ENCODE results near the gene HIP1. TPM values are rescaled to one million over a fixed set of nuclear protein-coding genes. Genes with fewer than 3 reads are reported as not detected.
"Not testable (repeated sequence)": the region's sequence is repeated elsewhere in the genome, so short reads cannot be mapped to it uniquely, and the experiment has no call there.

The HIP1 gene
- total RNA-seq = 10 to 100 TPM in 1 of 2 donors, 1 to 10 TPM in 1; 9.8 to 40.8 TPM

- H3K36me3 ChIP-seq = no peaks in the 10 kb centered on the region
- H3K9me3 ChIP-seq = no peaks in the 10 kb centered on the region
- TF ChIP-seq POLR2A (IDR thresholded peaks at IDR 0.05) (peak; percentile 39), CTCF (IDR thresholded peaks at IDR 0.05) (no peak)
- peak within 1 kb of the TSS; percentile 88 to 95 for H3K27ac ChIP-seq
- H3K27me3 ChIP-seq (replicated peaks; ENCODE audit: insufficient read depth) = no peaks in the 10 kb centered on the region
- no peaks in the 10 kb centered on the region for H3K4me1 ChIP-seq (replicated peaks)
- H3K4me3 ChIP-seq = peak within 1 kb of the TSS; percentile 86 to 97
- DNase-seq (ENCODE audit: low spot score) = no peak
- 0% methylated on average over 24 of the region's 30 CpGs for WGBS
- intact Hi-C loops (cut with DNase I) = no loop called here
Measured at GRCh38 chr7:75738604-75738974, at the start of gene HIP1. Gene HIP1 (minus strand): TSS chr7:75738941. CDS start chr7:75738920, 21 bp downstream.

- H3K27ac ChIP-seq; DNase-seq (ENCODE audit: low spot score); H3K4me1 ChIP-seq (replicated peaks); H3K27me3 ChIP-seq (replicated peaks; ENCODE audit: insufficient read depth); intact Hi-C loops (cut with DNase I); H3K36me3 ChIP-seq; H3K4me3 ChIP-seq; H3K9me3 ChIP-seq: not testable (repeated sequence)
- 64% methylated on average over 14 of the region's 14 CpGs for WGBS
Measured at GRCh38 chr7:75788154-75788847, 49.6 kb upstream of the HIP1 start.

DNA sequence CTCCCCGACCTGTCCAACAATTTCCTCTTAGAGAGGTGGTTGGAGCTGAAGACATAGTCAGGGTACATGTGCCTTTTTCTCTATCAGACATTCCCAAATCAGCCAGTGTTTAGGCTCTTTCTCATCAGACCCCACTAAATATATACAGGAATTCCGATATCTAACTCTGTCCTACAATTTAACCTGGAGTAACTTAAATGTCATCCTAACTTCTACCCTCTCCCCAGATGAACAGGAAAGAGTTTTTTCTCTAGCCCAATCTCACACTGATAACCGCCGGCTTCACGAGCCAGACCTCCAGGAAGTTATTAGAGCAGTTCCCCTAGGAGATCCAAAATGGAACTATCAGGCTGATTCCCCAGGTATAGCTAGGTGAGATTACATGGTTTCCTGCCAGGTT lies 44.3 kb upstream of the HIP1 start:
- DNase-seq (ENCODE audit: low spot score); intact Hi-C loops (cut with DNase I); H3K4me1 ChIP-seq (replicated peaks); H3K9me3 ChIP-seq; H3K4me3 ChIP-seq; H3K27me3 ChIP-seq (replicated peaks; ENCODE audit: insufficient read depth); H3K27ac ChIP-seq; H3K36me3 ChIP-seq: not testable (repeated sequence)
- 90% methylated on average over 5 of the region's 5 CpGs for WGBS

- intact Hi-C loops (cut with DNase I); H3K27me3 ChIP-seq (replicated peaks; ENCODE audit: insufficient read depth); H3K9me3 ChIP-seq; DNase-seq (ENCODE audit: low spot score); H3K4me1 ChIP-seq (replicated peaks); H3K4me3 ChIP-seq; H3K27ac ChIP-seq; H3K36me3 ChIP-seq: not testable (repeated sequence)
- 75% methylated on average over 14 of the region's 14 CpGs for WGBS
Measured at GRCh38 chr7:75780647-75781273, 42.0 kb upstream of the HIP1 start.

- H3K36me3 ChIP-seq; H3K27ac ChIP-seq; H3K27me3 ChIP-seq (replicated peaks; ENCODE audit: insufficient read depth); H3K4me3 ChIP-seq; H3K9me3 ChIP-seq; intact Hi-C loops (cut with DNase I); H3K4me1 ChIP-seq (replicated peaks); DNase-seq (ENCODE audit: low spot score): not testable (repeated sequence)
- WGBS = 56% methylated on average over 11 of the region's 11 CpGs
Measured at GRCh38 chr7:75779516-75779915, 40.8 kb upstream of the HIP1 start.

- DNase-seq (ENCODE audit: low spot score); H3K4me1 ChIP-seq (replicated peaks); H3K9me3 ChIP-seq; H3K27ac ChIP-seq; H3K4me3 ChIP-seq; intact Hi-C loops (cut with DNase I); H3K36me3 ChIP-seq; H3K27me3 ChIP-seq (replicated peaks; ENCODE audit: insufficient read depth): not testable (repeated sequence)
- 43% methylated on average over 11 of the region's 11 CpGs for WGBS
Measured at GRCh38 chr7:75779035-75779434, 40.3 kb upstream of the HIP1 start.

- intact Hi-C loops (cut with DNase I) = no loop called here
Measured at GRCh38 chr7:75776295-75776971, 37.7 kb upstream of the HIP1 start.

DNA sequence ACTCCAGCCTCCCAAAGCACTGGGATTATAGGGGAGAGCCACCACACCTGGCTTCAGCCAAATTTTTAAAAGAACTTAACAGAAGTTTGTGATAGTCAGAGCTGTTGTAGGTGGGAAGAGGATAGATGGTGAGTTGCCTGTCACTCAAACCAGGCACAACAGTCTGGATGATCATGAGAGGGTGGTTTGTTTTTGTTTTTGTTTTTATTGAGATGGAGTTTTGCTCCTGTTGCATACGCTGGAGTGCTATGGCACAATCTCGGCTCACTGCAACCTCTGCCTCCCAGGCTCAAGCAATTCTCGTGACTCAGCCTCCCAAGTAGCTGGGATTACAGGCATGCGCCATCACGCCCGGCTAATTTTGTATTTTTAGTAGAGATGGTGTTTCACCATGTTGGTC lies 35.2 kb upstream of the HIP1 start:
- H3K4me3 ChIP-seq; intact Hi-C loops (cut with DNase I); H3K27ac ChIP-seq; H3K36me3 ChIP-seq; H3K27me3 ChIP-seq (replicated peaks; ENCODE audit: insufficient read depth); H3K9me3 ChIP-seq; H3K4me1 ChIP-seq (replicated peaks); DNase-seq (ENCODE audit: low spot score): not testable (repeated sequence)
- 93% methylated on average over 6 of the region's 6 CpGs for WGBS

More at GRCh38 chr7:75776295-75776971, 37.7 kb upstream of the HIP1 start:
- Histone ChIP-seq H3K36me3 (no peaks in the 10 kb centered on the region), H3K4me1 (replicated peaks) (no peaks in the 10 kb centered on the region), H3K27ac (no peak overlapping the region), H3K9me3 (no peaks in the 10 kb centered on the region), H3K27me3 (replicated peaks; ENCODE audit: insufficient read depth) (no peaks in the 10 kb centered on the region), H3K4me3 (no peak overlapping the region)
- DNase-seq (ENCODE audit: low spot score) = no peak
- WGBS = 58% methylated on average over 12 of the region's 12 CpGs
- TF ChIP-seq POLR2AphosphoS5 (IDR thresholded peaks at IDR 0.05) (no peak), CTCF (IDR thresholded peaks at IDR 0.05) (peak in 1 of 4 experiments; percentile 8)

All from prostate gland (tissue), 2 donors.